Neural cell (in vitro differentiated cells): ENCODE measurements around the gene KERA. TPM values are rescaled to one million over a fixed set of nuclear protein-coding genes. Genes with fewer than 3 reads are reported as not detected.

Experiments
- H2AFZ ChIP-seq: fragments of 200-600, 300-800 bp; sonication (generic), shearing (Covaris generic); 2 replicates; pipeline ENCODE4 v1.6.0; 2014; ENCODE audit warnings: low read depth, mild to moderate bottlenecking, antibody characterized with exemption, low read length, moderate library complexity
- H3F3A ChIP-seq: fragments of 200-600 bp; shearing (Covaris generic); 2 replicates; pipeline ENCODE4 v1.6.1; 2016; ENCODE audit warnings: mild to moderate bottlenecking, moderate library complexity, mixed read lengths, antibody characterized with exemption, low read length; ENCODE audit not compliant: insufficient read depth, poor library complexity, severe bottlenecking
- H3K27ac ChIP-seq: fragments of 200-600, 300-800 bp; sonication (generic), shearing (Covaris generic); 2 replicates; pipeline ENCODE4 v1.5.1; 2014; ENCODE audit warnings: mild to moderate bottlenecking, low read length, moderate library complexity
- H3K27me3 ChIP-seq: fragments of 300-800, 200-600 bp; sonication (generic), shearing (Covaris generic); 2 replicates; pipeline ENCODE4 v1.6.0; 2014; ENCODE audit warnings: mild to moderate bottlenecking, low read depth, low read length, moderate library complexity; ENCODE audit not compliant: insufficient read depth
- H3K36me3 ChIP-seq: fragments of 300-800, 200-600 bp; sonication (generic), shearing (Covaris generic); 2 replicates; pipeline ENCODE4 v1.5.1; 2014; ENCODE audit warnings: mild to moderate bottlenecking, antibody characterized with exemption, low read length, moderate library complexity; ENCODE audit not compliant: insufficient read depth
- H3K4me2 ChIP-seq: fragments of 300-800, 200-600 bp; sonication (generic), shearing (Covaris generic); 2 replicates; pipeline ENCODE4 v1.6.0; 2014; ENCODE audit warnings: mild to moderate bottlenecking, low read length
- H3K4me3 ChIP-seq: fragments of 300-800, 200-600 bp; sonication (generic), shearing (Covaris generic); 2 replicates; pipeline ENCODE4 v1.5.1; 2014; ENCODE audit warnings: mild to moderate bottlenecking, low read length, moderate library complexity
- H3K79me2 ChIP-seq: fragments of 200-600 bp; shearing (Covaris generic); replicated peaks from 2 replicates; pipeline ENCODE4 v1.6.0; 2014; ENCODE audit warnings: mild to moderate bottlenecking, low read length, moderate library complexity; ENCODE audit not compliant: insufficient read depth
- H3K9ac ChIP-seq: fragments of 300-800, 200-600 bp; sonication (generic), shearing (Covaris generic); 2 replicates; pipeline ENCODE4 v1.6.1; 2016; ENCODE audit warnings: mild to moderate bottlenecking, low read length, mixed read lengths
- H3K9me2 ChIP-seq: fragments of 200-600 bp; shearing (Covaris generic); 2 replicates; pipeline ENCODE4 v1.6.1; 2016; ENCODE audit warnings: mild to moderate bottlenecking, low read length, mixed read lengths; ENCODE audit not compliant: insufficient read depth
- H3K9me3 ChIP-seq: fragments of 200-600, 300-800 bp; sonication (generic), shearing (Covaris generic); 2 replicates; pipeline ENCODE4 v1.6.1; 2016; ENCODE audit warnings: mild to moderate bottlenecking, mixed run types, low read length, moderate library complexity, mixed read lengths
- H4K20me1 ChIP-seq: fragments of 200-600 bp; shearing (Covaris generic); 2 replicates; pipeline ENCODE4 v1.6.1; 2016; ENCODE audit warnings: mild to moderate bottlenecking, mixed run types; ENCODE audit not compliant: insufficient read depth
- EP300 ChIP-seq: fragments of 450-650 bp; conservative IDR thresholded peaks from 2 replicates; pipeline ENCODE4 v1.6.1; 2014; ENCODE audit warnings: antibody characterized with exemption, mild to moderate bottlenecking, moderate library complexity; ENCODE audit not compliant: poor library complexity, severe bottlenecking
- EZH2 ChIP-seq: fragments of 200-600, 300-800 bp; shearing (Covaris generic), sonication (generic); IDR thresholded peaks from 2 replicates; pipeline ENCODE4 v1.6.1; 2014; ENCODE audit warnings: antibody characterized with exemption, low read length, borderline replicate concordance, mild to moderate bottlenecking; ENCODE audit not compliant: insufficient read depth, poor library complexity, severe bottlenecking
- MXI1 ChIP-seq: fragments of 450-650 bp; conservative IDR thresholded peaks from 2 replicates; pipeline ENCODE4 v1.6.1; 2014; ENCODE audit warnings: antibody characterized with exemption, mild to moderate bottlenecking; ENCODE audit not compliant: poor library complexity, severe bottlenecking
- POLR2AphosphoS5 ChIP-seq: IDR thresholded peaks from 2 replicates; pipeline ENCODE4 v1.6.1; 2012
- RAD21 ChIP-seq: fragments of 450-650 bp; conservative IDR thresholded peaks from 2 replicates; pipeline ENCODE4 v1.6.1; 2014; ENCODE audit warnings: antibody characterized with exemption, mild to moderate bottlenecking, moderate library complexity
- SMC3 ChIP-seq: fragments of 450-650 bp; conservative IDR thresholded peaks from 2 replicates; pipeline ENCODE4 v1.6.1; 2014; ENCODE audit warnings: antibody characterized with exemption, mild to moderate bottlenecking, moderate library complexity; ENCODE audit not compliant: poor library complexity
- TAF1 ChIP-seq: IDR thresholded peaks from 2 replicates; pipeline ENCODE4 v1.6.1; 2012; ENCODE audit warnings: low read depth
- polyA plus RNA-seq: library from polyadenylated mRNA; depleted of rRNA; stranded (reverse); fragments of >200 nt; gene quantifications from 2 replicates; pipeline ENCODE4 v1.2.3, GENCODE V29; 2014
- TF ChIP-seq, protein P1 (sequence below): IDR thresholded peaks from 2 replicates; pipeline ENCODE4 v1.6.1; 2012; ENCODE audit warnings: borderline replicate concordance
- TF ChIP-seq, protein P2 (sequence below): fragments of 450-650 bp; IDR thresholded peaks from 2 replicates; pipeline ENCODE4 v1.5.1; 2014; ENCODE audit warnings: antibody characterized with exemption, mild to moderate bottlenecking, moderate library complexity; ENCODE audit not compliant: poor library complexity, severe bottlenecking

The KERA gene
- polyA plus RNA-seq, 1 donor from 2014 or later: not detected

DNA sequence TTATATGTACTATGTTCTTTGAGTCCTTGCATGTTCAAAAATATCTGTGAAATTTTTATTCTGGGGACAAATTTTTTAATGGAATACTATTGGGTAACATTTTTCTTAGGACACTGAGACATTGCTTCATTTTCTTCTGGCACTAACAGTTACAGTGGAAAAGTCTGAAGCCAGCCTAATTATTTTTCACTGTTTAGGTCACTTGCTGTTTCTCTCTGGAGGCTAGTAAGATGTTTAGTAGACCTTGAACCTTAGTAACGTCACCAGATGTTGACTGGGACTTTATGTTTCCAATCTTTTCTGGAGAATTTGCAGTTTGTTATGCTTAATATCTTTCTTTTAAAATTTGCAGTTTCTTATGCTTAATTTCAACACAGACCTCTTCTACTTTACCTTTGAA, 40.8 kb downstream of the KERA start:
- H3K27me3 ChIP-seq: no peaks in the 10 kb centered on the region
- no peak overlapping the region for H3K4me2 ChIP-seq
- H3K27ac ChIP-seq: no peak overlapping the region
- no peak overlapping the region for H3K9ac ChIP-seq
- no peaks in the 10 kb centered on the region for H4K20me1 ChIP-seq
- H3K9me3 ChIP-seq: no peaks in the 10 kb centered on the region
- no peak overlapping the region for H2AFZ ChIP-seq
- H3K36me3 ChIP-seq: no peaks in the 10 kb centered on the region
- no peak overlapping the region for H3K4me3 ChIP-seq
- no peak for TF ChIP-seq EP300
- no peaks in the 10 kb centered on the region for H3K79me2 ChIP-seq
- H3K9me2 ChIP-seq: no peaks in the 10 kb centered on the region
- no peaks in the 10 kb centered on the region for H3F3A ChIP-seq

DNA sequence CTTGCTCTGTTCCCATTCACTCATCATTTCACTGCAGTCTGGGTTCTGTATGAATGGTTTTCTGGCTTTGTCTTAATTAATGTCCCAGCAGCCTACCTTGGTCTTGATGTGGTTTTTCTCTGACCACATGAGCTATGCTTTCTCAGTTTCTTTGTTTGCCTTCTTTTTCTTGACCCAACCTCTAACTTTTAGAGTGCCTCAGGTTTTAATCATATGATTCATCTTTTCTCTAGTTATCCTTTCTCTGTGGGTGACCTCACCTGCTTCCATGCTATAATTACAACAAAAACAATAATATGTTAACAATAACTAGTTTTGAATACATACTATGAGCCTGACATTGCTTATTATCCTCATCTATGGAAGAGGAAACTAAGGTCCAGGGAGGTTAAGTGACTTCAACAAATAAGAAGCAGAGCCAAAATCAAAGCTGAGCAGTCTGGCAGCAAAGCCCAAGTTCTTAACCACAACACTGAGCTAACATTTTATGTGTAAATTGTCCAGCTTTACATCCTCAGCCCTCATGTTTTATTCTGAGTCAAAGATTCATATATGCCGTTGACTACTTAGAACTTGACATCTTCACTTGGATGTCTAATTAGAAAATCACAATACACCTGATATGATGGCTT, 48.4 kb downstream of the KERA start:
- H3F3A ChIP-seq: no peaks in the 10 kb centered on the region
- H3K79me2 ChIP-seq: no peaks in the 10 kb centered on the region

More for the DNA sequence above, 48.4 kb downstream of the KERA start:
- Histone ChIP-seq H3K36me3 (no peaks in the 10 kb centered on the region), H3K9me3 (no peaks in the 10 kb centered on the region), H2AFZ (no peak overlapping the region), H4K20me1 (no peaks in the 10 kb centered on the region), H3K4me3 (no peak overlapping the region), H3K4me2 (no peak overlapping the region), H3K27me3 (no peaks in the 10 kb centered on the region), H3K27ac (no peak overlapping the region), H3K9me2 (no peaks in the 10 kb centered on the region), H3K9ac (no peak overlapping the region)
- TF ChIP-seq SMC3 (no peak), EZH2 (no peak), MXI1 (no peak), EP300 (no peak), POLR2AphosphoS5 (no peak), RAD21 (no peak), TAF1 (no peak)
- TF ChIP-seq, protein P1, sequence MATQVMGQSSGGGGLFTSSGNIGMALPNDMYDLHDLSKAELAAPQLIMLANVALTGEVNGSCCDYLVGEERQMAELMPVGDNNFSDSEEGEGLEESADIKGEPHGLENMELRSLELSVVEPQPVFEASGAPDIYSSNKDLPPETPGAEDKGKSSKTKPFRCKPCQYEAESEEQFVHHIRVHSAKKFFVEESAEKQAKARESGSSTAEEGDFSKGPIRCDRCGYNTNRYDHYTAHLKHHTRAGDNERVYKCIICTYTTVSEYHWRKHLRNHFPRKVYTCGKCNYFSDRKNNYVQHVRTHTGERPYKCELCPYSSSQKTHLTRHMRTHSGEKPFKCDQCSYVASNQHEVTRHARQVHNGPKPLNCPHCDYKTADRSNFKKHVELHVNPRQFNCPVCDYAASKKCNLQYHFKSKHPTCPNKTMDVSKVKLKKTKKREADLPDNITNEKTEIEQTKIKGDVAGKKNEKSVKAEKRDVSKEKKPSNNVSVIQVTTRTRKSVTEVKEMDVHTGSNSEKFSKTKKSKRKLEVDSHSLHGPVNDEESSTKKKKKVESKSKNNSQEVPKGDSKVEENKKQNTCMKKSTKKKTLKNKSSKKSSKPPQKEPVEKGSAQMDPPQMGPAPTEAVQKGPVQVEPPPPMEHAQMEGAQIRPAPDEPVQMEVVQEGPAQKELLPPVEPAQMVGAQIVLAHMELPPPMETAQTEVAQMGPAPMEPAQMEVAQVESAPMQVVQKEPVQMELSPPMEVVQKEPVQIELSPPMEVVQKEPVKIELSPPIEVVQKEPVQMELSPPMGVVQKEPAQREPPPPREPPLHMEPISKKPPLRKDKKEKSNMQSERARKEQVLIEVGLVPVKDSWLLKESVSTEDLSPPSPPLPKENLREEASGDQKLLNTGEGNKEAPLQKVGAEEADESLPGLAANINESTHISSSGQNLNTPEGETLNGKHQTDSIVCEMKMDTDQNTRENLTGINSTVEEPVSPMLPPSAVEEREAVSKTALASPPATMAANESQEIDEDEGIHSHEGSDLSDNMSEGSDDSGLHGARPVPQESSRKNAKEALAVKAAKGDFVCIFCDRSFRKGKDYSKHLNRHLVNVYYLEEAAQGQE: no peak
- TF ChIP-seq, protein P2, sequence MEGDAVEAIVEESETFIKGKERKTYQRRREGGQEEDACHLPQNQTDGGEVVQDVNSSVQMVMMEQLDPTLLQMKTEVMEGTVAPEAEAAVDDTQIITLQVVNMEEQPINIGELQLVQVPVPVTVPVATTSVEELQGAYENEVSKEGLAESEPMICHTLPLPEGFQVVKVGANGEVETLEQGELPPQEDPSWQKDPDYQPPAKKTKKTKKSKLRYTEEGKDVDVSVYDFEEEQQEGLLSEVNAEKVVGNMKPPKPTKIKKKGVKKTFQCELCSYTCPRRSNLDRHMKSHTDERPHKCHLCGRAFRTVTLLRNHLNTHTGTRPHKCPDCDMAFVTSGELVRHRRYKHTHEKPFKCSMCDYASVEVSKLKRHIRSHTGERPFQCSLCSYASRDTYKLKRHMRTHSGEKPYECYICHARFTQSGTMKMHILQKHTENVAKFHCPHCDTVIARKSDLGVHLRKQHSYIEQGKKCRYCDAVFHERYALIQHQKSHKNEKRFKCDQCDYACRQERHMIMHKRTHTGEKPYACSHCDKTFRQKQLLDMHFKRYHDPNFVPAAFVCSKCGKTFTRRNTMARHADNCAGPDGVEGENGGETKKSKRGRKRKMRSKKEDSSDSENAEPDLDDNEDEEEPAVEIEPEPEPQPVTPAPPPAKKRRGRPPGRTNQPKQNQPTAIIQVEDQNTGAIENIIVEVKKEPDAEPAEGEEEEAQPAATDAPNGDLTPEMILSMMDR: no peak
